Measurements from ENCODE around the gene TUT7. TPM values are rescaled to one million over a fixed set of nuclear protein-coding genes. Genes with fewer than 3 reads are reported as not detected.

Gene TUT7
- total RNA-seq, 1 donor, result 89.8 TPM

Other genes with a start within 250 kb of the TUT7 start
- gene C9orf153, start 94.8 kb downstream of the TUT7 start, total RNA-seq, result 1.9 TPM
- 72.6 TPM for gene ISCA1, start 71.9 kb downstream of the TUT7 start, total RNA-seq